HG03045 (cell line): Measurements from ENCODE around the gene SNX5.
A peak's percentile ranks its signal among the peaks of the same experiment; 100 is the strongest.

Experiments used
- ATAC-seq: cut with Tn5 transposase; IDR thresholded peaks from one replicate; pipeline ENCODE4 v1.9.1; 2021; ENCODE audit warnings: mild to moderate bottlenecking, moderate library complexity; ENCODE audit not compliant: unreplicated experiment

SNX5 gene

DNA sequence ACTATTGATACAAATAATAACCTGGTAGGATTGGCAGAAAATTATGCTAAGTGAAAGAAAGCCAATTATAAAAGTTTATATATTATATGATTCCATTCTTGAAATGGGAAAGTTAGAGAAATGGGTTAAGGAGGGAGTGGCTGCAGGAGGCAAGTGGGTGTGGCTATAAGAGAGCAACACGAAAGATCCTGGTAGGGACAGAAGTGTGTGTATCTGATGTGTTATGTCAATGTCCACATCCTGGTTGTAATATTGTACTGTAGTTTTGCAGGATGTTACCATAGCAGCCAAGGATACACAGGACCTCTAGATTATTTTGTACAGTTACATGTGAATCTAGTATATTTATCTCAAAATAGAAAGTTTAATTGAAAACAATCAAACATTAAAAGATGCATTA is 46.8 kb downstream of the SNX5 start:
- ATAC-seq = no peak

DNA sequence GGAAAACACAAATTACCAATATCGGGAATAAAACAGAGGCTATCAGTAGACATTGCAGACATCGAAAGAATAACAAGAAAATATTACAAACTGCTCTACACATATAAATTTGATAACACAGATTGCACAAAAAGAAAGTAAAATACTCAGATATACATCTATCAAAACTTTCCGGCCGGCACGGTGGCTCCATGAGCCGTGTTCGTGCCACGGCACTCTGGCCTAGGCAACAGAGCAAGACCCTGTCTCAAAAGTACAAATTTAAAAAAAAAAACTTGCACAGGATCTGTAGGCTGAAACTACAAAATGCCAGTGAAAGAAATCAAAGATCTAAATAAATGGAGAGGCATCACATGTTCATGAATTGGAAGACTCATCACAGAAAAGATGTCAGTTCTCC is 49.4 kb downstream of the SNX5 start:
- ATAC-seq = no peak

DNA sequence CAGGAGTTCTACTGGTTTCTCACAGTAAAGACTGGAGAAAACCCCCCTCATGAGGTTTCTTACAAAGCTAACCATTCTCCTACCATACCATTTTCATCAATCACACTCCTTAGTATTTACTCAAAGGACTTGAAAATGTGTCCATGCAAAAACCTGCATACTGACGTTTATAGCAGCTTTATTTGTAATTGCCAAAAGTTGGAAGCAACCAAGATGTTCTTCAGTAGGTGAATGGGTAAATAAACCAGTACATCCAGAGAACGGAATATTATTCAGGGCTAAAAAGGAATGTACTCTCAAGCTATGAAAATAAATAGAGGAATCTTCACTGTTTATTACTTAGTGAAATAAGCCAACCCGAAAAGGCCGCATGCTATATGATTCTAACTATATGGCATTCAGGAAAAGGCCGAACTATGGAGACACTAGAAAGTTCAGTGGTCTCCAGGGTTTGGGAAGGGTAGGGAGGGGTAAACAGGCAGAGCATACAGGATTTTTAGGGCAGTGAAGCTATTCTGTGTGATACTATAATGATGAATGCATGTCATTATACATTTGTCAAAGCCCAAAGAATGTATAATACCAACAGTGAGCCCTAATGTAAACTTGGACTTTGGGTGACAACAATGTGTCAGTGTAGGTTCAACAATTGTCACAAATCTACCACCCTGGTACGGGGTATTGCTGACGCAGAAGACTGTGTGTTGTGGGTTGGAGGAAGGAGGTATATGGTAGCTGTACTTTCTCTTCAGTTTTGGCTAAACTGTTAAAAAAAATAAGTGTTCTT is 50.6 kb downstream of the SNX5 start:
- no peak for ATAC-seq

DNA sequence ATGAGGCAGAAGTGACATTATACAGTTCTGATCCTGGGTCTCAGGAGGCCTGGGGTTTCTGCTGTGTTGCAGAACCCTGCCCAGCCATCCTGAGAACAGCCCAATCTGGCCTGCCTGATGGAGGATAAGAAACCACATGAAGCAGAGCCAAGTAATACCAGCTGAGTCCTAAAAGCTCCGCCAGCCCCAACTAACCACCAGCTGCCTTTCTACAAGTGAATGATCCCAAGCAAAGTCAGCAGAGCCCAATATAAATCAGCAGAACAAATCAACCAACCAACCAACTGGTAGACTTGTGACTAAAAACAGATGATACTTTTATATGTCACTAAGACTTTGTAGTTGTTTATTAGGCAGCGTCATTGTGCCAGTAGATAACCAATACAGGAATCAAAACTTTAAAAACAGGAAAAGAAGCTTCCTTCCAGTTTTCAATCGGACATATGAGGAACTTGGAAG is 52.1 kb downstream of the SNX5 start:
- ATAC-seq = no peak

DNA sequence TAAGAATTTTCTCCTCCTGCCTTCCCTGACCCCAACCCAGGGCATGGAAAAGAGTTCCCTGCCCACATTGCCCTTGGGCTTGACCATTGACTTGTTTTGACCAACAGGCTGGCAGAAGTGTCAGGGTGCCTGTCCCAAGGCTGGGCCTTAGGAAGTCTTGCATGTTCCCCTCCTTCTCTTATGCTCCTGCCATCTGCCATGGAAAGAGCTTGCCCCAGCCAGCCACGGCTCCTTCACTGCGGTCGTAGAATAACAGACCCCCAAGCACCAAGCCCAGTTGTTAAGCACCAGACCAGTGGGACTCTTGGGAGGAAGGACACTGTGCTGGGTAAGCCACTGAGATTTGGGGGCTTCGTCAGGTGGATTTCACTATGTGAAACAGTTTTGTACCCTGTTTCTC is 53.6 kb downstream of the SNX5 start:
- ATAC-seq = no peak

- ATAC-seq = no peak
Observed at GRCh38 chr20:17912916-17913315, 55.7 kb downstream of the SNX5 start.

GRCh38 chr20:17911927-17912326 is 56.7 kb downstream of the SNX5 start:
- no peak for ATAC-seq

DNA sequence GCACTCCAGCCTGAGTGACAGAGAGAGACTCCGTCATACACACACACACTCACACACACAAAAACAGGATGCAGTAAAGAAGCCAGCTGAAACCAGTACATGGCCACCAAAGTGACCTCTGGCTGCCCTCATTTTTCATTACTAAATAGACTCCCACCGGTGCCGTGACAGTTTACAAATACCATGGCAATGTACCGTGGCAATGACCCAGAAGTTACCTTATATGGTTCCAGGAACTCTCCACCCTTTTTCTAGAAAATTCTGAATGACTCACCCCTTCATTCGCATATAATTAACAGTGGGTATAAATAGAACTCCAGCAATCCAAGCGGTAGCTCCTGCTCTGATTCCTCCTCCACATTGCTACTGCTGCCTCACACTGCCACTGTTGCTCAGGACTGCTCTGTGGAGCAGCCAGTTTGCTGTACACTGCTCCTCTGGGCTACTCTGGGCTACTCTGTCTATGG is 57.7 kb downstream of the SNX5 start:
- no peak for ATAC-seq

- ATAC-seq = no peak
Observed at GRCh38 chr20:17909869-17910321, 58.7 kb downstream of the SNX5 start.

GRCh38 chr20:17905544-17905943 is 63.0 kb downstream of the SNX5 start:
- ATAC-seq = no peak

DNA sequence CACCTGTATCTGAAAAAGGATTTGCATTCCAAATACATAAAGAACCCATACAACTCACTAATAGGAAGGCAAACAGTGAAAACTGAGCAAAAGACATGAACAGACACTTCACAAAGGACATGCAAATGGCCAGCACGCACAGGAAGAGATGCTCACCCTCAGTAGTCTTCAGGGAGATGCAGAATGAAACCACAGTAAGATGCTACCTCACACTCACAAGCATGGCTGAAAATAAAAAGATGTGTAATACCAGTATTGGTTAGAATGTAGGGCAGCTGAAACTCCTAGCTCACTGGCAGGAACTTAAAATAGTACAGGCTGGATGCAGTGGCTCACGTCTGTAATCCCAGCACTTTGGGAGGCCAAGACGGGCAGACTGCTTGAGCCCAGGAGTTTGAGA is 64.6 kb downstream of the SNX5 start:
- no peak for ATAC-seq

DNA sequence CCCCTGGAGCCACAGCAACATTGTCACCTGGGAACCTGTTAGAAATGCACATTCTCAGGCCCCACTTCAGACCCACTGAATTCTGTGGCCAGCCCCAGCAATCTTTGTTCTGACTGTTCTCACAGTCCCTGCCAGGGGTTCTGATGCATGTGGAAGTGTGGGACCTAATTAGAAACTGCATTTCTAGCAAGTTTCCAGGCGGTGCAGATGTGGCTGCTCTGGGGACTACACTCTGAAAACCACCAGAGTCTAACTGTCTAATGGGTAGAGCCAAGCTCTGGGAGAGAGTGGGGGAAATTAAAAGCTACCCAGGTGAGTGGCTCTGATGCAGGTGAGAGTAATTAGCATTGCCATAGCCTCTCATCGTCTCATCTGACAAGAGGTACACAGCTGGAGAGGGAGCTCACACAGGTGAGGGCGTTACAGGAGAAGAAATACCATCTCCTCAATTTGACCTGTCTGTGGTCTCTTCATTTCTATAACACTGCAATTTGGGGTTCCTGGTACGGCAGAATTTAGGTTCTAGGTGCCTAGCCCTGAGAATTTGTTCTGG is 66.0 kb downstream of the SNX5 start:
- no peak for ATAC-seq

DNA sequence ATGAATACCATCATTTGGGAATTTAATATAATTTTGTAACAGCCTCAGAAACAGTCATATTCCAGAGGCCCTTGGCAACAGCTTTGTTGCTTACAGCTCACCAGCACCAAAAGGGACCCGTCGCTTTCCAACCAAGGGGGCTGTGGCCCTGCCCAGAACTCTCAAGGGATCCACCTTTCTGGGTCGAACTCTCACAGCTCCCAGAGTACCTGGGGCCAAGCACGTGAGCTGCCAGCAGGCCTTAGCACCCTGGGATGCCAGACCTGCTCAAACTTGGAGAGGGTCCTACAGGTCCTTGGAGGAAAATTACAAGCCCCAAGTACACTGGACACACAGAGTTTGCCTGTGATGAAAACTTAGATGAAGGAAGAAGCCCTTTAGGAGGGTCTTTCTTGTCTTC is 66.6 kb downstream of the SNX5 start:
- ATAC-seq = no peak

DNA sequence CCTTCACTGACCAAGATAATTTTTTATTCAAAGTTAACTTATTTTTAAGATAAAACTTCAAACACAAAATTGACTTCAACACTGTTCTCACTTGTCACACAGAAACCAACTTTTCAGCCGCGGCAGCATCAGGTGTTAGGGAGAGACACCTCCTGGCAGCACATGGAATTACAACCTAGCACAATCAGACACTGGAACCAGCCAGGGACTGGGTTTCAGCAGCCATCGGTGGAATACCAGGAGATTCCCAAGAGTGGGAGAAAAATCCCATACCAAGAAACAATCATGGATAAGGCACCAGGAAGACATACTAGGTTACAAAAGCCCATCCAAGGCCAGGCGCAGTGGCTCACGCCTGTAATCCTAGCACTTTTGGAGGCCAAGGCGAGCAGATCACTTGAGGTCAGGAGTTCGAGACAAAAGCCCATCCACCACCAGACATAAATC is 70.0 kb downstream of the SNX5 start:
- ATAC-seq = no peak

DNA sequence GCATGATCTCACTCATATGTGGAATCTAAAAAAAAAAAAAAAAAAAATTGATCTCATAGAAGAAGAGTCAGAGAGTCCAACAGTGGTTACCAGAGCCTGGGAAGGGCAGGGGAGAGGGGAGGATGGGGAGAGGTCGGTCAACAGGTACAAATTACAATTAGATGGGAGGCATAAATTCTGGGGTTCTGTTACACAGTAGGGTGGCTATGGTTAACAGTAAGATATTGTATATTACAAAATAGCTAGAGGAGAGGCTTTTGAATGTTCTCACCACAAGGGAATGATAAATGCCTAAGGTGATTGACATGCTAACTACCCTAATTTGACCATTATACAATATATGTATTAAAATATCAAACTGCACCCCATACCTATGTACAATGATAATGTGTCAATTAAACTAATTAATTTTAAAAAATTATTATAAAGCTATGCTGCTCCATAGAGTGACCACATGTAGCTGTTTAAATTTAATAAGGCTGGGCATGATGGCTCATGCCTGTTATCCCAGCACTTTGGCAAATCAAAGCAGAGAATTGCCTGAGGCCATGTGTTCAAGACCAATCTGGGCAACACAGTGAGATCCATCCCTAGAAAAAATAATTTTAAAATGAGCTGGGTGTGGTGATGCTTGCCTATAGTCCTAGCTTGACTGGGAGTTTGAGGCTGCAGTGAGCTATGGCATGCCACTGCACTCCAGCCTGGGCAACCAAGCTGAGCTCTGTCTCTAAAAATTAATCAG is 70.9 kb downstream of the SNX5 start:
- ATAC-seq = no peak

GRCh38 chr20:17896771-17897369 is 71.7 kb downstream of the SNX5 start:
- ATAC-seq = no peak

- ATAC-seq = no peak
Observed at GRCh38 chr20:17896193-17896723, 72.3 kb downstream of the SNX5 start.

GRCh38 chr20:17895641-17896171 is 72.9 kb downstream of the SNX5 start:
- peak; percentile 78 for ATAC-seq

DNA sequence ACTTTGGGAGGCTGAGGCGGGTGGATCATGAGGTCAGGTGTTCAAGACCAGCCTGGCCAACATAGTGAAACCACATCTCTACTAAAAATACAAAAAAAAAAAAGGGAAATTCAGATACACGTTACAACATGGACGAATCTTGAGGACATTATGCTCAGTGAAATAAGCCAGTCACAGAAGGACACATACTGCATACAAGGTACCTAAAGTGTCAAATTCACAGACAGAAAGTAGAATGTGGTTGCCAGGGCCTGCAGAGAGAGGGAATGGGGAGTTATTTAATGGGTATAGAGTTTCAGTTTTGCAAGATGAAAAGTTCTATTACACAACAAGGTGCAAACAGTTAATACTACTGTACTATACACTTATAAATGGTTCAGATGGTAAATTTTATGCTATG is 75.1 kb downstream of the SNX5 start:
- ATAC-seq = no peak

- ATAC-seq = no peak
Observed at GRCh38 chr20:17892189-17892938, 76.2 kb downstream of the SNX5 start.
